Measurements from ENCODE around the gene NCOR2. TPM values are rescaled to one million over a fixed set of nuclear protein-coding genes. Genes with fewer than 3 reads are reported as not detected.
"Not testable (repeated sequence)": the region's sequence is repeated elsewhere in the genome, so short reads cannot be mapped to it uniquely, and the experiment has no call there.

NCOR2 gene
- total RNA-seq, 1 experiment from 2014 or later, result 25.1 TPM

DNA sequence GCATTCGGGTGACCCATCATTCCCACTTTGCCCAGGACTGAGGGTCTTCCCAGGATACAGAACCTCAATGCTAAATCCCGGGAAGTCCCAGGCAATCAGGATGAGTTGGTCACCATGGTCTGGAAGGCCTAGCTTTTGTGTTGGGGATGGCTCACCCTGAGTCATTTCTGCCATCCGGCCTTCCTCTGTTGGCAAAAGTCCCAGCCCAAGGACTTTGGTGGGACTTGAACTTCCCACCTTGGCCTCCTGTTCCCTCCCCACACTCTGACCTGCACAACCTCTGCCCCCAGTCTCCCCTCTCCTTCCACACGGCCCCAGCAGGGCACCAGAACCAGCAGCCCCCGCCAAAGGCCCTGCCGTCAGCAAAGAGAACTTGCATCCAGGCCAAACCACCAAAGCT lies 24.6 kb upstream of the NCOR2 start:
- Histone ChIP-seq H3K36me3 (replicated peaks; ENCODE audit: control insufficient read depth, insufficient read depth, low read length) (no peaks in the 10 kb centered on the region), H3K27me3 (ENCODE audit: control insufficient read depth, insufficient read depth, low read length) (no peaks in the 10 kb centered on the region), H3K4me3 (ENCODE audit: insufficient read depth, low read depth, low read length) (no peak overlapping the region)
- DNase-seq, result no peak

- Histone ChIP-seq H3K27me3 (ENCODE audit: control insufficient read depth, insufficient read depth, low read length) (no peaks in the 10 kb centered on the region), H3K4me3 (ENCODE audit: insufficient read depth, low read depth, low read length) (no peak overlapping the region), H3K36me3 (replicated peaks; ENCODE audit: control insufficient read depth, insufficient read depth, low read length) (no peaks in the 10 kb centered on the region)
- no peak for DNase-seq
Measured at GRCh38 chr12:124590447-124590846, 23.0 kb upstream of the NCOR2 start.

DNA sequence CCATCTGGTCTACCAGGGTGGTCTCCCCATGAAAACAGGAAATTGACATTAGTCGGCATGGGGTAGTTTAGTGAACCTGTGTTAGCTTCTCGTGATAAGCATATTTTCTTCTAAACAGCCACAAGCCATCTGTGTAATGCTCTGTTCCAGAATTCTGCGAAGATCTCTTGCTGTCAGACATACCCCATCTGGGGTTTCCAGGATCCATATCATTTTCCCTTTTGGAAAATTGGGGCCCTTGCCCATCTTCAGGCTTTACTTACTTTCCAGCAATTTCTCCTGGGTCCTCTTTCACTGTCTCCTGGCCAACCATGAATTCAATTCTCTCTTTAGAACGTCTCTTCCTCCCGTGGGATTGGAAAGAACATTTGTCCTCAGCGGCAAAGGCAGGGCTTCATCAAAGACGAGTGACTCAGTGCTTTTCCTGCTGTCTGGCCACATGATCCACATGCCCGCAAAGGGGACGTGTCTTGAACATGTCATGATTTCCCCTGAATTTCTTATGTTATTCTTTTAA lies 21.4 kb upstream of the NCOR2 start:
- DNase-seq, result no peak

GRCh38 chr12:124588018-124588634 lies 20.7 kb upstream of the NCOR2 start:
- no peak overlapping the region for H3K4me3 ChIP-seq (ENCODE audit: insufficient read depth, low read depth, low read length)

More for the DNA sequence above, 21.4 kb upstream of the NCOR2 start:
- H3K36me3 ChIP-seq (replicated peaks; ENCODE audit: control insufficient read depth, insufficient read depth, low read length), result no peaks in the 10 kb centered on the region
- no peak overlapping the region for H3K4me3 ChIP-seq (ENCODE audit: insufficient read depth, low read depth, low read length)
- no peaks in the 10 kb centered on the region for H3K27me3 ChIP-seq (ENCODE audit: control insufficient read depth, insufficient read depth, low read length)

DNA sequence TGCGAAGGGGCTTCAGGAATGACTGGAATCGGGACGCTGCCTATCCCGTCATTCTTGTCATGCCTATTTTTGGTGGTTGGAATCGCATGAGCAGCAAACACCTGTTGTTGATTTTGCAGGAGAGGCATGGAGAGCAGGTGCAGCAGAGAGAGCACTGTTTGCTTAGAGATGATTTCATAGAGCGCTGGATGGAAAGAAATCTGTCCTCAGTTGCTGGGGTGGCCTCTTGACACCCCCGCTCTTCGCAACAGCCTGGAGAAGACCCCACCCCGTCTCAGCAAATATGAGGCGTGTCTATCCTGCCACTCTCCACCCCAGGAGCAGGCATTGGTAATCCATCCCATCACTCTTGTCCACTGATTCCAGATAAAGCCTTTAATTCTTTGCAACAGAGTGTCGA lies 19.3 kb upstream of the NCOR2 start:
- Histone ChIP-seq H3K27me3 (ENCODE audit: control insufficient read depth, insufficient read depth, low read length) (no peaks in the 10 kb centered on the region), H3K36me3 (replicated peaks; ENCODE audit: control insufficient read depth, insufficient read depth, low read length) (no peaks in the 10 kb centered on the region), H3K4me3 (ENCODE audit: insufficient read depth, low read depth, low read length) (no peak overlapping the region)
- no peak for DNase-seq

More at GRCh38 chr12:124588018-124588634, 20.7 kb upstream of the NCOR2 start:
- no peak for DNase-seq
- Histone ChIP-seq H3K36me3 (replicated peaks; ENCODE audit: control insufficient read depth, insufficient read depth, low read length) (no peaks in the 10 kb centered on the region), H3K27me3 (ENCODE audit: control insufficient read depth, insufficient read depth, low read length) (no peaks in the 10 kb centered on the region)

GRCh38 chr12:124584494-124584893 lies 17.1 kb upstream of the NCOR2 start:
- not testable (repeated sequence) for H3K27me3 ChIP-seq (ENCODE audit: control insufficient read depth, insufficient read depth, low read length); H3K36me3 ChIP-seq (replicated peaks; ENCODE audit: control insufficient read depth, insufficient read depth, low read length); DNase-seq; H3K4me3 ChIP-seq (ENCODE audit: insufficient read depth, low read depth, low read length)

DNA sequence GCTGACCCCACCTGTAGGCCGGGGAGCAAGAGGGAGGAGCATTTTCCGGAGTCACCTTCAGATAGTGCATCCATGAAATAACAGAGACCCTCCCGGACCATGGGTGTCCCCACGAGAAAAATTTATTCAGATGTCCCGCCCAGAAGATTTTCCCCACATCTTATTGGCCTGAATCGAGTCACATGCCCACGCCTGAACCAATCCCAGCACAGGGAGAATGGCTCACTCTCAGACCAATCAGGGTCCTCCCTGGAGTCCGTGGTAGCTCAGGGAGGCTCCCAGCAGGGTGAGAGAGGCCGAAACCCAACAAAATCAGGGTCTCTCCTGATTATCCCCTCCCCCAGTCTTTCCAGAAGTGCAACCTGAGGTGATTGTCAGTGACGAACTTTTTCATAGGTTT lies 16.4 kb upstream of the NCOR2 start:
- no peaks in the 10 kb centered on the region for H3K36me3 ChIP-seq (replicated peaks; ENCODE audit: control insufficient read depth, insufficient read depth, low read length)
- H3K4me3 ChIP-seq (ENCODE audit: insufficient read depth, low read depth, low read length), result no peak overlapping the region
- no peak for DNase-seq
- H3K27me3 ChIP-seq (ENCODE audit: control insufficient read depth, insufficient read depth, low read length), result no peaks in the 10 kb centered on the region

GRCh38 chr12:124582108-124582424 lies 14.7 kb upstream of the NCOR2 start:
- H3K36me3 ChIP-seq (replicated peaks; ENCODE audit: control insufficient read depth, insufficient read depth, low read length), result no peaks in the 10 kb centered on the region
- H3K4me3 ChIP-seq (ENCODE audit: insufficient read depth, low read depth, low read length), result no peak overlapping the region
- no peak for DNase-seq
- H3K27me3 ChIP-seq (ENCODE audit: control insufficient read depth, insufficient read depth, low read length), result no peaks in the 10 kb centered on the region

DNA sequence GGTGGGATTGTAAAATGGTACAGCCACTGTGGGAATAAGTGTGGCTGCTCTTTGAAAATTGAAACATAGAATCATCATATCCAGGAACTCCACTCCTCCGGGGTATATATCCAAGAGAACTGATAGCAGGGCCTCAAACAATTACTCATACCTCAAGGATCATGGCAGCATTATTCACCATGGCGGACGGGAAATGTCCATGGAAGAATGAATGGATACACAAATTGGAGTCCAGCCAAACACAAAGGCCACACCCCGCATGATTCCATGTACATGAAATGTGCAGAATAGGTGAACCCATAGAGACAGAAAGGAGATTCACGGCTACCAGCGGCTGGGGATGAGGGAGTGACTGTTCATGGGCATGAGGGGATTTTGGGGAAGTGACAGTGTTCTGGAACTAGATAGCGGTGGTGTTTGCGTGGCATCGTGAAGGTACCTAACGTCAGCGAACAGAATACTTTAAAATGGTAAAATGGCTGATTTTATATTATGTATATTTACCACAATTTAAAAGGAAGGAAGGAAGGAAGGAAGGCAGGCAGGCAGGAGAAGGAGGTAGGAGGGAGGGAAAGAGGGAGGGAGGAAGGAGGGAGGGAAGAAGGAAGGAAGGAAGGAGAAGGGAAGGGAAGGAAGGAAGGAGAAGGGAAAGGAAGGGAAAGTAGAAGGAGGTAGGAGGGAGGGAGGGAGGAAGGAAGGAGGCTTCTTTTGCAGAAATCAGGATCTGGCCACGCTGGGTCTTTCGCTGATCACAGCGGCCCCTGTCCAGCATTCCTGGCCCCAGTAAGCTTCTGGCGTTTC lies 14.1 kb upstream of the NCOR2 start:
- no peak for DNase-seq
- Histone ChIP-seq H3K36me3 (replicated peaks; ENCODE audit: control insufficient read depth, insufficient read depth, low read length) (no peaks in the 10 kb centered on the region), H3K27me3 (ENCODE audit: control insufficient read depth, insufficient read depth, low read length) (no peaks in the 10 kb centered on the region), H3K4me3 (ENCODE audit: insufficient read depth, low read depth, low read length) (no peak overlapping the region)

DNA sequence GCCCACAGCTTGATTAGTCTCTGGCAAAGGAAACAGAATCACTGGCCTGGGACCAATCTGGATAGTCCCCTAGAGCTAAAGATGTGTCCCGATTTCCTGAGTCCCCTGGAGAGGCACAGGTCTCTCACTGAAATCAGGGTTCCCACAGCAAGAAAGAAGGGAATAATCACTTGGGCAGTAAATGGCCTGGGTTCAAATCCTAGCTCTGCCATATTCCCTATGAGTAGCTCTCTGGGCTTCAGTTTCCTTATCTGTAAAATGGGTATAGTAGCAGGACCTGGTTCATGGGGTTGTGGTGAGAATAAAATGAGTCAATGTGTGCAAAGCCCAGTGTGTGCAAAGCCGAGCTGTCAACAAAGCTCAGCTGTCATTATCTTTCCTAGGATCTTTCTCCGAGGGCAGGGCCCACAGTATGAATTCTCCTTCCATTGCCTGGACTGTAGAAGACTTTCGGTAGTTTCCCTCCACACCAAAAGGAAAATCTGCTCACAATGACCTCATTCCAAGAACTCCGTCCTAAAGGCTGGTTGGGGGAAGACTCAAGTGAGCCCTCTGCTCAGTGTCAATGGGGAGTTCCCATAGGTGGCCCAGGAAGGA lies 12.6 kb upstream of the NCOR2 start:
- Histone ChIP-seq H3K27me3 (ENCODE audit: control insufficient read depth, insufficient read depth, low read length) (no peaks in the 10 kb centered on the region), H3K36me3 (replicated peaks; ENCODE audit: control insufficient read depth, insufficient read depth, low read length) (no peaks in the 10 kb centered on the region), H3K4me3 (ENCODE audit: insufficient read depth, low read depth, low read length) (no peak overlapping the region)
- no peak for DNase-seq

DNA sequence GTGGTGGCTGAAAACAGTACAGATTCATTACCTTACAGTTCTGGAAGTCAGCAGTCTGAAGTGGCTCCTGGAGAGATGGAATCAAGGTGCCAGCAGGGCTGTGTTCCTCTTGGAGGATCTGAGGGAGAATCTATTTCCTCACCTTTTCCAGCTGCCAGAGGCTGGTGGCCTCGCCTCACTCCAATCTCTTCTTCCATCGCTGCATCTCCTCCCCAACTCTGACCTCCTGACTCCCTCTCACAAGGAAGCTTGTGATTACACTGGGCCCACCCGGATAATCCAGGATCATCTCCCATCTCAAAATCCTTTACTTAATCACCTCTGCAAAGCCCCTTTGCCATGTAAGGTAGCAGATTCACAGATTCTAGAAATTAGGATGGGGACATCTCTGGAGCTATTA lies 11.4 kb upstream of the NCOR2 start:
- Histone ChIP-seq H3K27me3 (ENCODE audit: control insufficient read depth, insufficient read depth, low read length) (no peaks in the 10 kb centered on the region), H3K4me3 (ENCODE audit: insufficient read depth, low read depth, low read length) (no peak overlapping the region), H3K36me3 (replicated peaks; ENCODE audit: control insufficient read depth, insufficient read depth, low read length) (no peaks in the 10 kb centered on the region)
- no peak for DNase-seq

DNA sequence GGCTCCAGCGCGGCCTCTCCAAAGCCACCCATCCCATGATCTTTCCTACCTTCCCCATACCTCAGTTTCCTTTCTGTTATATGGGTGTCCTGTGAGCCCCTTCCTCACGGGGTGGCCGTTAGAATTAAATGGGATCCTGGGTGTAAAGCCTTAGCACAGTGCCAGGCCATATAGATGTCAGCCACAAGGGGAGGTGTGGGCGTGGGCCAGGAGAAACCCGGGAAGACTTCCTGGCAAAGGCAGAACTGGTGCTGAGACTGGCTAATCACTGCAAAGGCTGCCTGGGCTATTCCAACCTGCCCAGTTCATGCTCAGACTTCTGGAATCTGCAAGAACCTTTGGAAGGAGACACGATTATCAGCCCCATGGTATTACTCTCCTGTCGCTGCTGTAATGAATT lies 11.0 kb upstream of the NCOR2 start:
- no peaks in the 10 kb centered on the region for H3K27me3 ChIP-seq (ENCODE audit: control insufficient read depth, insufficient read depth, low read length)
- peak; percentile 69 for DNase-seq
- H3K4me3 ChIP-seq (ENCODE audit: insufficient read depth, low read depth, low read length), result no peak overlapping the region
- no peaks in the 10 kb centered on the region for H3K36me3 ChIP-seq (replicated peaks; ENCODE audit: control insufficient read depth, insufficient read depth, low read length)

DNA sequence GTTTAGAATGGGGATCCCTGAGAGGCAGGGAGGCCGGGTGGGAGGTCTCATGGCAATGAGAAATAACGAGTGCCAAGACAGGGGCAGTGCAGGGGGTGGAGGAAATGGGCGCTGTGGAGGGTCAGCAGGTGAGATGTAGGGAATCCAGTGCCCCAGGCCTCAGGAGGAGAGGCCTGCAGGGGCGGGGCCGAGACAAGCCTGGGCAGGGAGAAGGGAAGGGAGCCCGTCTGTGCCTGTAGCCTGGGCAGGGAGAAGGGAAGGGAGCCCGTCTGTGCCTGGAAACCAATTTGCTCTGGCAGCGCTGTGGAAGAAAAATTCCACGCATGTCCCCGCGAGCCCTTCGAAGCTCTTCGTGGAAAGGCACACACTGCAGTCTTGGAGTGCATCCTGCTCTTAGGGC lies 10.6 kb upstream of the NCOR2 start:
- no peak overlapping the region for H3K4me3 ChIP-seq (ENCODE audit: insufficient read depth, low read depth, low read length)
- H3K36me3 ChIP-seq (replicated peaks; ENCODE audit: control insufficient read depth, insufficient read depth, low read length), result no peaks in the 10 kb centered on the region
- no peak for DNase-seq
- no peaks in the 10 kb centered on the region for H3K27me3 ChIP-seq (ENCODE audit: control insufficient read depth, insufficient read depth, low read length)

DNA sequence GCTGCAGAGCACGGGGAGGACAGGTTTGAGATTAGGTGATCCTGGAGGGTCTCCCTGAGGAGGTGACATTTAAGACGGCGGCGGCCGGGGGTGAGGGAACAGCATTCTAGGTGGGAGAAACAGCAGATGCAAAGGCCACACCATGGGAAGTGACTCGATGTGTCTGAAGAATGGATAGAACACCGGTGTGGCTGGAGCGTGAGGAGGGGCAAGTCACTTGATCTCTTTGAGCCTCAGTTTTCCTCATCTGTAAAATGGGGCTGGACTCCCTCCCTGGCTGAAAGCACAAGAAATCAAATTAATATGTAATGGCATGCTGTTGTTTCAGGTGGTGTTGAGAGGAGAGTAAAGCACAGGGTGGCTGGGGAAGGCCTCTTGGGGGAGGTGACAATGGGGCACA lies 10.0 kb upstream of the NCOR2 start:
- no peak overlapping the region for H3K4me3 ChIP-seq (ENCODE audit: insufficient read depth, low read depth, low read length)
- DNase-seq, result no peak
- H3K27me3 ChIP-seq (ENCODE audit: control insufficient read depth, insufficient read depth, low read length), result no peaks in the 10 kb centered on the region
- H3K36me3 ChIP-seq (replicated peaks; ENCODE audit: control insufficient read depth, insufficient read depth, low read length), result no peaks in the 10 kb centered on the region

- Histone ChIP-seq H3K4me3 (ENCODE audit: insufficient read depth, low read depth, low read length) (no peak overlapping the region), H3K36me3 (replicated peaks; ENCODE audit: control insufficient read depth, insufficient read depth, low read length) (no peaks in the 10 kb centered on the region), H3K27me3 (ENCODE audit: control insufficient read depth, insufficient read depth, low read length) (no peaks in the 10 kb centered on the region)
- no peak for DNase-seq
Measured at GRCh38 chr12:124576061-124576650, 8.7 kb upstream of the NCOR2 start.

Data from H7 (cell line).